ENCODE measurements around the gene GKN2.
A peak's percentile ranks its signal among the peaks of the same experiment; 100 is the strongest.

Gene GKN2

GRCh38 chr2:68907232-68907919 lies 45.3 kb downstream of the GKN2 start:
- peak overlapping the region; percentile 32 for H3K4me3 ChIP-seq (ENCODE audit: low read length)
- DNase-seq (ENCODE audit: low read depth, low spot score): no peak

- no peak for DNase-seq (ENCODE audit: low read depth, low spot score)
- H3K4me3 ChIP-seq (ENCODE audit: low read length): no peak overlapping the region
These were observed 46.0 kb downstream of the GKN2 start for GRCh38 chr2:68906716-68907115.

GRCh38 chr2:68905116-68905515 lies 47.6 kb downstream of the GKN2 start:
- no peak for DNase-seq (ENCODE audit: low read depth, low spot score)
- no peak overlapping the region for H3K4me3 ChIP-seq (ENCODE audit: low read length)

- no peak overlapping the region for H3K4me3 ChIP-seq (ENCODE audit: low read length)
- DNase-seq (ENCODE audit: low read depth, low spot score): no peak
These were observed 51.1 kb downstream of the GKN2 start for GRCh38 chr2:68901561-68901960.

GRCh38 chr2:68901199-68901514 lies 51.5 kb downstream of the GKN2 start:
- no peak for DNase-seq (ENCODE audit: low read depth, low spot score)
- H3K4me3 ChIP-seq (ENCODE audit: low read length): no peak overlapping the region

GRCh38 chr2:68900496-68901198 lies 52.0 kb downstream of the GKN2 start:
- DNase-seq (ENCODE audit: low read depth, low spot score): no peak

GRCh38 chr2:68895981-68896380 lies 56.7 kb downstream of the GKN2 start:
- DNase-seq (ENCODE audit: low read depth, low spot score): peak; percentile 92
- peak overlapping the region; percentile 44 for H3K4me3 ChIP-seq (ENCODE audit: low read length)

More at GRCh38 chr2:68900496-68901198, 52.0 kb downstream of the GKN2 start:
- no peak overlapping the region for H3K4me3 ChIP-seq (ENCODE audit: low read length)

All from Jurkat, Clone E6-1 (cell line).